Progenitor cell of endocrine pancreas (in vitro differentiated cells): ENCODE results near the gene KIAA1614. TPM values are rescaled to one million over a fixed set of nuclear protein-coding genes. Genes with fewer than 3 reads are reported as not detected.

Experiments
- DNase-seq: peaks from one replicate; pipeline ENCODE4 v3.0.0; 2021; ENCODE audit warnings: low spot score; ENCODE audit not compliant: unreplicated experiment
- H3K27ac Mint-ChIP-seq: 2 replicates; pipeline ENCODE4 v1.8.0; 2021; ENCODE audit warnings: mild to moderate bottlenecking, moderate library complexity, mixed read lengths
- H3K27me3 Mint-ChIP-seq: 2 replicates; pipeline ENCODE4 v1.8.0; 2021; ENCODE audit warnings: mixed read lengths
- H3K36me3 Mint-ChIP-seq: 2 replicates; pipeline ENCODE4 v1.8.0; 2022; ENCODE audit warnings: mixed read lengths; ENCODE audit not compliant: insufficient read depth
- H3K4me1 Mint-ChIP-seq: 2 replicates; pipeline ENCODE4 v1.8.0; 2021; ENCODE audit warnings: low read depth, mixed read lengths
- H3K4me3 Mint-ChIP-seq: 2 replicates; pipeline ENCODE4 v1.8.0; 2021; ENCODE audit warnings: low read depth, mild to moderate bottlenecking, moderate library complexity, mixed read lengths
- H3K9me3 Mint-ChIP-seq: 2 replicates; pipeline ENCODE4 v1.8.0; 2021; ENCODE audit warnings: low read depth, mixed read lengths
- CTCF ChIP-seq: fragments of 200-600 bp; sonication (generic); IDR thresholded peaks from one replicate; pipeline ENCODE4 v1.5.0; 2021; ENCODE audit warnings: antibody characterized with exemption, mild to moderate bottlenecking; ENCODE audit not compliant: unreplicated experiment
- total RNA-seq: library from RNA; stranded (reverse); gene quantifications from 2 replicates; pipeline ENCODE4 v1.2.1, GENCODE V29; 2021

KIAA1614 gene
- total RNA-seq, 1 donor from 2014 or later, result 2.5 TPM

- Mint-ChIP-seq H3K27ac (no peak overlapping the region), H3K4me1 (no peaks in the 10 kb centered on the region), H3K27me3 (no peaks in the 10 kb centered on the region), H3K36me3 (peaks cover 9% of the 10 kb centered on the region), H3K4me3 (no peak overlapping the region), H3K9me3 (no peaks in the 10 kb centered on the region)
- TF ChIP-seq CTCF, result no peak
- no peak for DNase-seq
Observed at GRCh38 chr1:180946541-180947498, 34.1 kb downstream of the KIAA1614 start.

GRCh38 chr1:180947499-180947885, 34.8 kb downstream of the KIAA1614 start:
- Mint-ChIP-seq H3K4me1 (no peaks in the 10 kb centered on the region), H3K9me3 (no peaks in the 10 kb centered on the region), H3K27ac (no peak overlapping the region), H3K27me3 (no peaks in the 10 kb centered on the region), H3K4me3 (no peak overlapping the region), H3K36me3 (peaks cover 9% of the 10 kb centered on the region)
- TF ChIP-seq CTCF, result no peak
- DNase-seq, result no peak

GRCh38 chr1:180947901-180948640, 35.4 kb downstream of the KIAA1614 start:
- Mint-ChIP-seq H3K9me3 (no peaks in the 10 kb centered on the region), H3K4me3 (no peak overlapping the region), H3K27me3 (no peaks in the 10 kb centered on the region), H3K36me3 (peaks cover 7% of the 10 kb centered on the region), H3K27ac (no peak overlapping the region), H3K4me1 (no peaks in the 10 kb centered on the region)
- DNase-seq, result no peak
- no peak for TF ChIP-seq CTCF

- DNase-seq, result no peak
- H3K4me3 Mint-ChIP-seq, result no peak overlapping the region
- H3K36me3 Mint-ChIP-seq, result peaks cover 10% of the 10 kb centered on the region
- no peaks in the 10 kb centered on the region for H3K9me3 Mint-ChIP-seq
- TF ChIP-seq CTCF, result no peak
- no peaks in the 10 kb centered on the region for H3K4me1 Mint-ChIP-seq
- H3K27me3 Mint-ChIP-seq, result no peaks in the 10 kb centered on the region
- no peak overlapping the region for H3K27ac Mint-ChIP-seq
Observed at GRCh38 chr1:180948641-180949615, 36.2 kb downstream of the KIAA1614 start.
